Prostate gland (tissue), 2 donors: ENCODE data around the gene TRPM7.

Experiments
- CTCF ChIP-seq, 4 experiments: fragments of 200-600 bp in 2 of 4; fragments of 450-650 bp in 2 of 4; sonication (generic) in 2 of 4; IDR thresholded peaks; 1 replicate in 3 of 4; 2 replicates in 1 of 4; pipeline ENCODE4 v1.5.1; 2016 to 2019; ENCODE audit warnings: antibody characterized with exemption in 4 of 4, mild to moderate bottlenecking in 2 of 4, moderate library complexity in 2 of 4
- POLR2A ChIP-seq: fragments of 450-650 bp; IDR thresholded peaks from one replicate; pipeline ENCODE4 v1.6.1; 2016; ENCODE audit warnings: antibody characterized with exemption, mild to moderate bottlenecking
- POLR2AphosphoS5 ChIP-seq: sonication (generic); formaldehyde crosslinking; IDR thresholded peaks from one replicate; pipeline ENCODE4 v1.6.1; 2017; ENCODE audit warnings: antibody characterized with exemption

GRCh38 chr15:50655555-50655954 lies 31.0 kb downstream of the TRPM7 start:
- TF ChIP-seq POLR2AphosphoS5 (no peak), CTCF (IDR thresholded peaks at IDR 0.05) (no peak), POLR2A (no peak)
